GM12891 (cell line): ENCODE data around the gene FGD3.

ENCODE experiments used
- DNase-seq: peaks from one replicate; pipeline ENCODE4 v3.0.0; 2011; ENCODE audit warnings: low spot score; ENCODE audit not compliant: insufficient read length
- FAIRE-seq: peaks from 2 replicates; lab custom pipeline; 2011; peaks lifted over from hg19 to GRCh38; lab: Jason Lieb, UNC
- PAX5 ChIP-seq: IDR thresholded peaks from 2 replicates; pipeline ENCODE4 v1.6.1; 2011; ENCODE audit warnings: low read length, moderate library complexity, mild to moderate bottlenecking; ENCODE audit not compliant: insufficient read depth, severe bottlenecking
- POLR2A ChIP-seq: IDR thresholded peaks from 2 replicates; pipeline ENCODE4 v1.6.1; 2011; ENCODE audit warnings: low read depth, low read length, control low read depth
- POLR2AphosphoS5 ChIP-seq: IDR thresholded peaks from 2 replicates; pipeline ENCODE4 v1.6.1; 2011; ENCODE audit warnings: low read depth, low read length, control low read depth
- POU2F2 ChIP-seq: IDR thresholded peaks from 2 replicates; pipeline ENCODE4 v1.6.1; 2011; ENCODE audit warnings: low read depth, mild to moderate bottlenecking, control low read depth, low read length, moderate library complexity
- SPI1 ChIP-seq: IDR thresholded peaks from 2 replicates; pipeline ENCODE4 v1.6.1; 2011; ENCODE audit warnings: low read depth, low read length, control low read depth
- TAF1 ChIP-seq: IDR thresholded peaks from 2 replicates; pipeline ENCODE4 v1.6.1; 2011; ENCODE audit warnings: low read depth, low read length, control low read depth

FGD3 gene

DNA sequence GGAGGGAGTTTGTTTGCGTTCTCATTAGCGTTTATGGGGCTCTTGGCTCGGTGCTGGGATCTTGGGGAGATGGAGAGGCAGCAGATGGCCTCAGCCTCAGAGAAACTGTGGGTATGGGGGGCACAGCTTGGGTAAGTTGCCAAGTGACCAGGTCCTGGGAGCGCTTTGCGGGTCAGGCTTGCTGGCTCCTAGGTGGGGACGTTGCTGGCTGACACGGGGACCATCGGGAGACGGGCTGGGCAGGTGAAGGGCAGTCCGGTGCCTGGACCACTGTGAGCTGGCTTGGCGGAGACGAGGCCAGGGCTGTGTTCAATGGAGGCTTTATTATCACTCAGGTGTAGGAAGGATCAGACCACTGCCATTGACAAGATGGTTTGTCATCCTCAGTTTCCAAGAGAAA, 30.0 kb downstream of the FGD3 start:
- TF ChIP-seq TAF1, result no peak
- TF ChIP-seq PAX5, result no peak
- no peak for TF ChIP-seq SPI1
- no peak for TF ChIP-seq POLR2AphosphoS5
- no peak for TF ChIP-seq POLR2A
- no peak for TF ChIP-seq POU2F2
- no peak for FAIRE-seq
- DNase-seq, result no peak

DNA sequence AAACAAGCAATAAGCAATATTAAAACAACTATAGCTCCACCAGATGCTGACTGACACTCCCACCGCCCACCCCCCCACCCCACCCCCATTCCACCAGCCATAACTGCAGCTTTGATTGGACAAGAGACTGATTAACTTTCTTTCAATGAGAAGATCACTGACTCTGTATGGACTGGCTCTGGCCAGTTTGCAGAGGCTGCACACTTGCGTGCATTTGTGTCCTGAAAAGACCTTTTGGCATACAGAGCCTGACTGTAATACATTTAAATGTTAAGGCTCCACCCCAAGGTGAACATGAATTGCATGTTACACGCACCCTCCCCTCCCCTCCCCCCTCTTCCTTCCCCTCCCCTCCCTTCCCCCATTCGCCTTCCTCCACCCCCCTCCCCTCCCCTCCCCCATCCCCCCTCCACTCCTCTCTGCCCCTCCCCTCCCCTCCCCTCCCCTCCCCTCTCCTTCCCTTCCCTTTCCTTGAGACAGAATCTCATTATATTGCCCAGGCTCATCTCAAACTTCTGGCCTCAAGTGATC, 31.1 kb downstream of the FGD3 start:
- no peak for DNase-seq

DNA sequence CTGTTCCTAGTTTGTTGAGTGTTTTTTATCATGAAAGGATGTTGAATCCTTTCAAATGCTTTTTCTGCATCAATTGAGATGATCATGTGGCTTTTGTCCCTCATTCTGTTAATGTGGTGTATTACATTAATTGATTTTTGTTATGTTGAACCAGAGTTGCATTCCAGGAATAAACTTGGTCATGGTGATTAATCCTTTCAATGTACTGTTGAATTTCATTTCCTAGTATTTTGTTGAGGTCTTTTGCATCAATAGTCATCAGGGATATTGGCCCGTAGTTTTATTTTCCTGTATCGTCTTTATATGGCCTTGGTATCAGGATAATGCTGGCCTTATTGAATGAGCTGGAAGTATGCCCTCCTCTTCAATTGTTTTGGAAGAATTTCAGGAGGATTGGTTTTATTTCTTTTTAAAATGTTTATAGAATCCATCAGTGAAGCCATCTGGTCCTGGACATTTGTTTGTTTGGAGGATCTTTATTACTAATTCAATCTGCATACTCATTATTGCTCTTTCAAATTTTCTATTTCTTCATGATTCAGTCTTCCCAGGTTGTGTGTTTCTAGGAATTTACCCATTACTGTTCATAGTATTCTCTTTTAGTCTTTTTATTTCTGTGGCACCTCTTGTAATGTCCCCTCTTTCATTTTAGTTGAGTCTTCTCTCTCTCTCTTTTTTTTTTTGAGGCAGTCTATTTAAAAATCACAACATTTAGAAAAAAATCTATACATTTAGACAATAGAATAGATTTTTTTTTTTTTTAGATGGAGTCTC, 32.1 kb downstream of the FGD3 start:
- DNase-seq (no peak), FAIRE-seq (no peak)
- no peak for TF ChIP-seq POLR2AphosphoS5

More for the DNA sequence above, 31.1 kb downstream of the FGD3 start:
- FAIRE-seq, result no peak
- TF ChIP-seq POLR2AphosphoS5 (no peak), SPI1 (no peak), POU2F2 (no peak), TAF1 (no peak), PAX5 (no peak), POLR2A (no peak)

DNA sequence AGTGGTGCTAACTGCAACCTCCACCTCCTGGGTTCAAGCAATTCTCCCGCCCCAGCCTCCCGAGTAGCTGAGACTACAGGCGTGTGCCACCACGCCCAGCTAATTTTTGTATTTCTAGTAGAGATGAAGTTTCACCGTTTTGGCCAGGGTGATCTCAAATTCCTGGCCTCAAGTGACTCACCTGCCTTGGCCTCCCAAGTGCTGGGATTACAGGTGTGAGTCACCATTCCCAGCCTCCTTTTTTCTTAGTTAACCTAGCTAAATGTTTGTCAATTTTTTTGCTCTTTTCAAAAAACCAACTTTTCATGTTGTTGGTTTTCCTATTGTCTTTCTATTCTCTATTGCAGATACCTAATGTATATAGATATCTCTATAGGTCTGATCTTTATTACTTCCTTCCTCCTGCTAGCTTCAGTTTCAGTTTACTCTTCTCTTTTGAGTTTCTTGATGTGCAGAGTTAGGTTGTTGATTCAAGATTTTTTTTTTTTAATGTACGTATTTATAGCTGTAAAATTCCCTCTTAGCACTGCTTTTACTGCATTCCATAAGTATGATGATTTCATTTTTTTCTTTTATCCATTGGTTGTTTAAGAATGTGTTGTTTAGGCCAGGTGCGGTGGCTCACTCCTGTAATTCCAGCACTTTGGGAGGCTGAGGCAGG, 32.9 kb downstream of the FGD3 start:
- TF ChIP-seq TAF1 (no peak), PAX5 (no peak), POU2F2 (no peak), POLR2AphosphoS5 (no peak), SPI1 (no peak), POLR2A (no peak)
- FAIRE-seq (no peak), DNase-seq (no peak)

DNA sequence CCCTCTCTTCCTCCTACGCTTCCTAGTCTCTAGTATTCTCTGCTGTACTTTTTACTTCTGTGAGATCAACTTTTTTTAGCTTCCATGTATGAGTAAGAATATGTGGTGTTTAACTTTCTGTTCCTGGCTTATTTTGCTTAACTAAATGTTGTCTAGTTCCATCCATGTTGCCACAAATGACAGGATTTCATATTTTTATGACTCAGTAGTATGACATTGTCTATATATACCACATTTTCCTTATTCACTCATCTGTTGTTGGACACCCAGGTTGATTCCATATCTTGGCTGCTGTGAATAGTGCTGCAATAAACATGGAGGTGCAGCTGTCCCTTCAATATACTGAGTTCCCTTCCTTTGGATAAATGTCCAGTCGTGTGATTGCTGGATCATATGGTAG, 34.8 kb downstream of the FGD3 start:
- FAIRE-seq, result no peak
- DNase-seq, result no peak
- TF ChIP-seq POLR2A, result no peak
- no peak for TF ChIP-seq TAF1
- TF ChIP-seq SPI1, result no peak
- no peak for TF ChIP-seq PAX5

DNA sequence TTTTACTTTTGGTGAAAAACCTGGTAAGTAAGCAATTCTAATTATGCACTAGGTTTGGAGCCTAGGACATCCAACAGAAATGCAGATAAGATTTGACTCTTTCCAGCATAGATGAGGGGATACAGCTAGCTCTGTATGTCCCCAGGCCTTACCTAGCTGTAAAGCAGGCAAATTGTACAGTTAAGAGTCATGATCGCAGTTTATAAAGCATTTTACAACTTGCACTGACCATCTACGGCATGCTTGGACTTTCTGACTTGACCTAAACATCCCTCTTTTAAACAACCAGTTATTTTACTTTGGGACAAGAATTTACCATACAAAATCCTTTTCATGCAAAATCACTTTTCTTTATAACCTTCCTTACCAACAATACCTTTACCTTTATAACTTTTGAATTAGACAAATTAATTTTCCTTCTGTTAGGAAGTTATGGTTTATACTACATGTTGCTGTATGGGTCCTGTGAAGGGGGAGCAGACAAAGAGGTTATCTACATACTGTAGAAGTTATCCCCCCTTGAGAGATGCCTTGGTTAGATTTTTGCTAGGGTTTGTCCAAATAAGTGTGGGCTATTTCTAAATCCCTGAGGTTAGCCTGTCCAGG, 36.8 kb downstream of the FGD3 start:
- no peak for DNase-seq
- no peak for FAIRE-seq
- no peak for TF ChIP-seq POLR2A

DNA sequence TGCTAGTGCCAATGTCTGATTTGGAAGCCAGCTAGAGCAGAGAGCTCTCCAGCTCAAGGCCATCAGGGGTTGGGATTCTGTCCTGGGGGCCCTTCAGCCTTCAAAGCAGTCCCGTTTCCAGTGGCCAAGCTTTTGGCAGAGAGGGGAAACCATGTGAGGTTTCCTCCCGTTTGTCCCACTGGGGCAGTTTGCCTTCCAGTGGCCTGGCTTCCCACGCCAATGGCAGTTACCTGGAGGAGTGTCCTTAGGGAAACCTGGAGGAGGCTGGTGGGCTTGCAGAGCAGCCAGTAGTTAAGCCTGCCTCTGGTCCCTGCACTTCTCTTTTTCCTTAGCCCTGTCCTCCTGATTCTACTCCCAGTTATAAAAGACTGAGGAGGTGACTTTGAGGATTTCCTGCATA, 37.7 kb downstream of the FGD3 start:
- TF ChIP-seq TAF1, result no peak
- TF ChIP-seq POU2F2, result no peak
- TF ChIP-seq POLR2AphosphoS5, result no peak
- no peak for TF ChIP-seq PAX5
- TF ChIP-seq POLR2A, result no peak
- TF ChIP-seq SPI1, result no peak
- DNase-seq, result no peak
- no peak for FAIRE-seq

DNA sequence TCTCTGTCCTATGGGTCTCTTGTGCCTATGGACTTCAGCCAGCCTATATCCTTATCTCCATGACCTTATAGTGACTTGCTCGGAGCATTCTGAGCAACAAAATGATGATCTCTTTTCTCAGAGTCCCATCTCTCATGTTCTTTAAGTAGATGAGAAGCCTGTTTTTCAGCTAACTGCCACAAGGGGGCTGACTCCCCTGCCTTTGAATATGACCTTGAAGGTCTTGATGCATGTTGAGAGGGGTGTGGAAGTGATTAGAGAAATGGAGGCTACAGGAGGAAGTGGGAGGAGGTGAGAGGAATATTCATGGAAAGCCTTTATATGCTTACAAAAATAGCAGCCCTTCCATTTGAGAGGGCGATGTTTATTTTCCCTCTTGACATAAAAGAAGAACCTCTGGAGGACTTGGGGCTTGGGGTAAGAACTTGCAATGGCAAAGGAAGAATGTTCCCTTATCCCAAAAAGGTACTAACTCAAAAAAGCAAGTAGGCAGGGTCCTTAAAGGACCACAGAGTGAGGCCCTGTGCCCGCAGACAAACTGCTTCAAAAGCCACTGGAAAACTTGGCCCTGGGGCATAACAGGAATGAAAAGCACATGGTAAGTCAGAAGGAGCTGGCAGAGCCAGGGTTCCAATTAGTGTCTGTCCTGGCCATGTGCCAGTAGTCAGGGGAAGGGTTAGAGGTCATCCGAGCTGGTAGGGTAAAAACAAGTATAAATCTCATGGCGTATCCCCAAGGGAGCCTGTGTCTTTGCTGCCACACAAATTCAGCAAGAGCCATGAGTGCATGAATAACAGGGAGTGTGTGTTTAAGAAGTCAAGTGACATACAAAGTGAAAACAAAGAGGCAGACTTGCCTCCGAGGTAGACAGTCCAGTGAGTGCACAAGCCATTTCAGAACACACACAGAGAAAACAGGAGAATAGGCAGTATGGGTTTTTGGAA, 39.1 kb downstream of the FGD3 start:
- no peak for FAIRE-seq
- TF ChIP-seq POLR2A (no peak), POU2F2 (no peak), TAF1 (no peak), PAX5 (no peak), SPI1 (no peak), POLR2AphosphoS5 (no peak)
- DNase-seq, result no peak

DNA sequence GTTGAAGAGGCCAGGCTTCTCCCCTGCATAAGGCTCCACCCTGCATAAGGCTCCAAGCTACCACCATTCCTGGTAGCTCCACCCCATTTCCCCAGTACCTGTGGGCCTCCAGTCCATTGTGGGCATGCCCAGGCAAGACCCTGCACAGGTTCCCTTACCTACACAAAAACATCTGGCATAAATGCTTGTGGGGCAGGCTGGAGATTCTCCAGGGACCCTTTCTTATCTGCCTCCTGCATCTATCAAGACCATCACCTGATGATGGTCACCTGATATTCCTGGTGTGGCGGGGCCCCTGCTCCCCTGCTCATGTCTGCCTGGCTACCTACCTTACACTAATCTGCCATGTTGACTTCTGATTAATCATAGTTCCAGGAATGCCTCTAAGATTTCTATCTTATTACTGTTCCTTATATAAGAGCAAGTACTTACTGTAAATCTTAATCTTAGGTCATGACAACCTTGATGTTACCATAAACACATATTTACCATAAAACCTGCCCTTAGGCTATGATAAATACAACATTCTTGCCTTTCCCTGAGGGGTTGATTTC, 41.0 kb downstream of the FGD3 start:
- TF ChIP-seq PAX5 (no peak), POLR2A (no peak), POLR2AphosphoS5 (no peak), SPI1 (no peak), POU2F2 (no peak), TAF1 (no peak)
- FAIRE-seq (no peak), DNase-seq (no peak)

DNA sequence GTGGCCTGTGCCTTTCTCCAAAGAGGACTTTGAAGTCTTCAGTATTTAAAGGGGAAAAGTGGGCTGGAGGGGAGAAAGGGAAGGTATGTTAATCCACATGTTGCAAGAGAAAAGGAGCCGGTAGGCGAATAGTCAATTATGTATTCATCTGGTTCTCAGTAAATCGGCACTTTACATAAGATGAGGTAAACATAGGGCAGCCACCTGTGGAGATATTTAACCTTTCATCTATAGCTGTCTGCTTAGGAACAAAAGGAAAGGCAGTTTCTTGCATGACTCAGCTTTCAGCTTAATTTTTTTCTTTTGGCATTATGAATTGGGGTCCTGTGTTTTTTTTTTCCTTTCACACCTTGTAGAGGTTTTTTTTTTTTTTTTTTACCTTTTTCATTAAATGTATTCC, 42.2 kb downstream of the FGD3 start:
- TF ChIP-seq POU2F2 (no peak), POLR2A (no peak), PAX5 (no peak), POLR2AphosphoS5 (no peak), SPI1 (no peak), TAF1 (no peak)
- no peak for DNase-seq
- FAIRE-seq, result no peak
